Measurements from ENCODE around the gene NCDN.

DNA sequence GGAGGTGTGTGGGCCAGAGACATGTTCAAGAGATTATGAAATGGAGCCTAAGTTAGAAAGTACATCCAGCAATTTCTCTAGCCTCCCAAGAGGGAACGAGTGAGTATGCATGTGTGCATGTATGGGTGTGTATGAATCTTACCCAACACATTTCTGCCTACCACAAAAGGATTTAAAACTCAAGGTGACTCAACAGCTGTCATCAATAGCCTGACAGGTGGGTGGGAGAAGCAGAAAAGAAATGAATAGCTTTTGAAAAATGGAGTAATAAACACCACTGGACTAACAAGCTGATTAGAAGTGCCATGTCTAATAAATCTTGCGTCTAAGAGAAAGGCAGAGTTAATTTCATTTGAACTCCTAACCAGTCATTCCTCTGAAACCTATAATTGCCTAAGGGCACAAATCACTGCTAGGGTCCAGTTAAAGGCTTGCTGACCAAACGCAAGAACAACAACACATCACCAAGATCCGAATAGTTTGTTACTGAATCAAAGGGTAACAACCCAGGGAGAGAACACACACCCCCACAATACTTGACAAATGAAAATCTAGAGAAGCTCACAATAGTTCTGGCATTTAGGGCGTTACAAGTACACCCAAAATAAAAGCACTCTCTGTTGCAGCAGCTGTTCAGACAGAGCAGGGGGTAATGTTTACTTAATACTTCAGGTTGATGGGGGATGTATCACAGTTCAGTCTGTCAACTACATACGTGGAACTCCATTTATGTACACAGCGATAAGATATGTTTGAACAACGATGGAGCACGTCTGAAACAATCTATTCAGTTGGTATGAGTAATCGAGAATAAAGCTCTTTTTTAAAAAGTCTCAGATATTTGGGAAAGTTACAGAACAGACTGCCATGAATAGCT is 1.8 kb upstream of the NCDN start:
- TF ChIP-seq, protein P1, sequence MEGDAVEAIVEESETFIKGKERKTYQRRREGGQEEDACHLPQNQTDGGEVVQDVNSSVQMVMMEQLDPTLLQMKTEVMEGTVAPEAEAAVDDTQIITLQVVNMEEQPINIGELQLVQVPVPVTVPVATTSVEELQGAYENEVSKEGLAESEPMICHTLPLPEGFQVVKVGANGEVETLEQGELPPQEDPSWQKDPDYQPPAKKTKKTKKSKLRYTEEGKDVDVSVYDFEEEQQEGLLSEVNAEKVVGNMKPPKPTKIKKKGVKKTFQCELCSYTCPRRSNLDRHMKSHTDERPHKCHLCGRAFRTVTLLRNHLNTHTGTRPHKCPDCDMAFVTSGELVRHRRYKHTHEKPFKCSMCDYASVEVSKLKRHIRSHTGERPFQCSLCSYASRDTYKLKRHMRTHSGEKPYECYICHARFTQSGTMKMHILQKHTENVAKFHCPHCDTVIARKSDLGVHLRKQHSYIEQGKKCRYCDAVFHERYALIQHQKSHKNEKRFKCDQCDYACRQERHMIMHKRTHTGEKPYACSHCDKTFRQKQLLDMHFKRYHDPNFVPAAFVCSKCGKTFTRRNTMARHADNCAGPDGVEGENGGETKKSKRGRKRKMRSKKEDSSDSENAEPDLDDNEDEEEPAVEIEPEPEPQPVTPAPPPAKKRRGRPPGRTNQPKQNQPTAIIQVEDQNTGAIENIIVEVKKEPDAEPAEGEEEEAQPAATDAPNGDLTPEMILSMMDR (conservative IDR thresholded peaks at IDR 0.05 in 1 of 2, IDR thresholded peaks at IDR 0.05 in 1 of 2; ENCODE audit: low read depth in 1 of 2, low read length in 2 of 2), result no peak
- TF ChIP-seq EZH2 (IDR thresholded peaks at IDR 0.05; ENCODE audit: low read length, missing control alignments), result no peak

All from fibroblast of lung (primary cell).